ENCODE measurements around the gene BEAN1. TPM values are rescaled to one million over a fixed set of nuclear protein-coding genes. Genes with fewer than 3 reads are reported as not detected.
A peak's percentile ranks its signal among the peaks of the same experiment; 100 is the strongest.

Gene BEAN1
- total RNA-seq, 1 donor from 2014 or later, result not detected

GRCh38 chr16:66381585-66382170 is 45.4 kb upstream of the BEAN1 start:
- Mint-ChIP-seq H3K27ac (no peak overlapping the region), H3K27me3 (no peaks in the 10 kb centered on the region), H3K36me3 (ENCODE audit: insufficient read depth) (no peaks in the 10 kb centered on the region), H3K9me3 (ENCODE audit: low read depth) (peaks cover 12% of the 10 kb centered on the region), H3K4me1 (ENCODE audit: low read depth) (peaks cover 12% of the 10 kb centered on the region), H3K4me3 (ENCODE audit: low read depth) (no peak overlapping the region)
- no peak for TF ChIP-seq CTCF (IDR thresholded peaks at IDR 0.05; ENCODE audit: unreplicated experiment)
- DNase-seq (ENCODE audit: low spot score, unreplicated experiment), result no peak

GRCh38 chr16:66382171-66382965 is 44.7 kb upstream of the BEAN1 start:
- H3K4me3 Mint-ChIP-seq (ENCODE audit: low read depth), result no peak overlapping the region
- no peak for TF ChIP-seq CTCF (IDR thresholded peaks at IDR 0.05; ENCODE audit: unreplicated experiment)
- no peaks in the 10 kb centered on the region for H3K36me3 Mint-ChIP-seq (ENCODE audit: insufficient read depth)
- DNase-seq (ENCODE audit: low spot score, unreplicated experiment), result no peak
- peaks cover 12% of the 10 kb centered on the region for H3K9me3 Mint-ChIP-seq (ENCODE audit: low read depth)
- H3K27ac Mint-ChIP-seq, result peak overlapping the region; percentile 87
- H3K27me3 Mint-ChIP-seq, result no peaks in the 10 kb centered on the region
- H3K4me1 Mint-ChIP-seq (ENCODE audit: low read depth), result peaks cover 12% of the 10 kb centered on the region

DNA sequence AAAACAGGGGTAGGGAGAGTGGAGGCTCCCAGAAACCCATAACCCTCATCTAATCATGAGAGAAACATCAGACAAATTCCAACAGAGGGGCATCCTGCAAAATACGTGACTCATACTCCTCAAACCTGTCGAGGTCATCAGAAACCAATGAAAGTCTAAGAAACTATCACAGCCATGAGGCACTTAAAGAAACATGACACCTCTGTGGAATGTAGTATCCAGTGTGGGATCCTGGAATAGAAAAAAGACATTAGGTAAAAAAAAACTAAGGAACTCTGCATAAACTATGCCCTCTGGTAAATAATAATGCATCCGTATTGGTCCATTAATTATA is 44.2 kb upstream of the BEAN1 start:
- H3K4me1 Mint-ChIP-seq (ENCODE audit: low read depth), result peaks cover 12% of the 10 kb centered on the region
- H3K27ac Mint-ChIP-seq, result peak overlapping the region; percentile 87
- H3K9me3 Mint-ChIP-seq (ENCODE audit: low read depth), result peaks cover 12% of the 10 kb centered on the region
- H3K36me3 Mint-ChIP-seq (ENCODE audit: insufficient read depth), result no peaks in the 10 kb centered on the region
- no peak for TF ChIP-seq CTCF (IDR thresholded peaks at IDR 0.05; ENCODE audit: unreplicated experiment)
- no peak overlapping the region for H3K4me3 Mint-ChIP-seq (ENCODE audit: low read depth)
- H3K27me3 Mint-ChIP-seq, result no peaks in the 10 kb centered on the region
- no peak for DNase-seq (ENCODE audit: low spot score, unreplicated experiment)

GRCh38 chr16:66383551-66383950 is 43.5 kb upstream of the BEAN1 start:
- TF ChIP-seq CTCF (IDR thresholded peaks at IDR 0.05; ENCODE audit: unreplicated experiment), result no peak
- H3K4me3 Mint-ChIP-seq (ENCODE audit: low read depth), result no peak overlapping the region
- peaks cover 12% of the 10 kb centered on the region for H3K9me3 Mint-ChIP-seq (ENCODE audit: low read depth)
- H3K27ac Mint-ChIP-seq, result no peak overlapping the region
- DNase-seq (ENCODE audit: low spot score, unreplicated experiment), result no peak
- H3K27me3 Mint-ChIP-seq, result no peaks in the 10 kb centered on the region
- peaks cover 15% of the 10 kb centered on the region for H3K4me1 Mint-ChIP-seq (ENCODE audit: low read depth)
- H3K36me3 Mint-ChIP-seq (ENCODE audit: insufficient read depth), result no peaks in the 10 kb centered on the region

GRCh38 chr16:66385415-66385814 is 41.7 kb upstream of the BEAN1 start:
- no peak for DNase-seq (ENCODE audit: low spot score, unreplicated experiment)
- Mint-ChIP-seq H3K4me1 (ENCODE audit: low read depth) (peaks cover 11% of the 10 kb centered on the region), H3K27me3 (no peaks in the 10 kb centered on the region), H3K9me3 (ENCODE audit: low read depth) (peaks cover 4% of the 10 kb centered on the region), H3K4me3 (ENCODE audit: low read depth) (no peak overlapping the region), H3K27ac (no peak overlapping the region), H3K36me3 (ENCODE audit: insufficient read depth) (no peaks in the 10 kb centered on the region)
- TF ChIP-seq CTCF (IDR thresholded peaks at IDR 0.05; ENCODE audit: unreplicated experiment), result no peak
